D341Med (cell line): ENCODE data around the gene TIAL1.
"Not testable (repeated sequence)": the region's sequence is repeated elsewhere in the genome, so short reads cannot be mapped to it uniquely, and the experiment has no call there.

ENCODE experiments used
- DNase-seq: peaks from one replicate; pipeline ENCODE4 v3.0.0; 2012; ENCODE audit warnings: low spot score

Gene TIAL1

DNA sequence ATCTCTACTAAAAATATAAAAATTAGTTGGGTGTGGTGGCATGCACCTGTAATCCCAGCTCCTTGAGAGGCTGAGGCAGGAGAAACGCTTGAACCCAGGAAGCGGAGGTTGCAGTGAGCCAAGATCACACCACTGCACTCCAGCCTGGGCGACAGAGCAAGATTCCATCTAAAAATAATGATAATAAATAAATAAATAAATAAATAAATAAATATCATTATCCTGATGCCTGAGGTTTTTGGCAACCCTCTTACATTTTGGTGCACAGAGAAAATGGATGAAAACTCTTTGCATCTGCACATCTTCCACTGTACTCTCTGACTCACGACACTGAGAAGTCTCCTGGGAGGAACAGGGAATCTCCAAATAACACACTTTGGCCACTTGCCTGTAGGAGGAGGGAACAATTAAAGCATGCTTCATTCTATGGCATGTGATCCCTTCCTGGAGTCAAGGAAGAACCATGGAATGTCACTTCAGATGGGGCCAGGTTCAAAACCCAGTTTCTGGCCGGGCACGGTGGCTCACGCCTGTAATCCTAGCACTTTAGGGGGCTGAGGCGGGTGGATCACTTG is 68.0 kb downstream of the TIAL1 start:
- DNase-seq, result not testable (repeated sequence)

DNA sequence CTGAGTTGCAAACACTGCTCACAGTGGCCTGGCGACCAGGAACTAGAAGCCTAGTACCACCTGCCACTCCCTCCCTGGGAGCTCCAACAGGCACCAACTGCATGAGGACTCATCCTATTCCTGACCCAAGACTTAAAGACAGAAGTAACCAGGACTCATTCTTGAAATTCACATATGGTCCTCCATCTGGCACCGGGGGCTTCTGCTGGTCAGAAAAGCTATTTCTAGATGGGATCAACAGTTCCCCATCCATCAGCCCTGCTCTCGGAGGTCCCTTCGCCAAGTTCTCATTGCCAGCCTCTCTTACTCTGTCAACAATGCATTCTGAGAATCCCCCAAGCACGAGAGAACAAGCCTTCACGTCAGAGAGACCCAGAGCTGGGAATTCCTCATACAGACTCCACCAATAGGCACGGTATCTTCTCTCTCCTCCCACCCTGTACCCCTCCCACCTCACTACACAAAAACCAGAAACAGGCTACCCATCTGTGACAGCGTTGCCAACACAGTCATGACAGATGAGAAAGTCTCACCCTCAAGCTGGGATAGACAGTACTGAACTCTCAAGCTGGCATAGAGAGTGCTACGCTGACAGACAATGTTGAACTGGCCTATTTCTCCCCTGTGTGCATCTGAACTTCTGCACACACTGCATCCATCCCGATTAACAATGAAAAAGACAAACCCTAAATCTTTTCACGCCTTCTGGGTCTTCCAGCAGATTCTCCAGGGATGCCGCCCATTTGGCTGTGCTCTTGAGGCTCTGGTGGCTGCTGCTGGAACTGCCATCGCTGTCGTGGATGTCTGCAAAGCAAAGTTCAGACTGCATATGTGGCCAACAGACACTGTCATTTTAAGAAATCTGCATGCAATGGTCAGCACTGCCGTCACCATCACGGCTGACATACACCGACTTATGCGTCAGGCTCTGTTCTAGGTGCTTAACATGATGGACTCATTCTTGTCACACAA is 69.9 kb downstream of the TIAL1 start:
- DNase-seq, result no peak

DNA sequence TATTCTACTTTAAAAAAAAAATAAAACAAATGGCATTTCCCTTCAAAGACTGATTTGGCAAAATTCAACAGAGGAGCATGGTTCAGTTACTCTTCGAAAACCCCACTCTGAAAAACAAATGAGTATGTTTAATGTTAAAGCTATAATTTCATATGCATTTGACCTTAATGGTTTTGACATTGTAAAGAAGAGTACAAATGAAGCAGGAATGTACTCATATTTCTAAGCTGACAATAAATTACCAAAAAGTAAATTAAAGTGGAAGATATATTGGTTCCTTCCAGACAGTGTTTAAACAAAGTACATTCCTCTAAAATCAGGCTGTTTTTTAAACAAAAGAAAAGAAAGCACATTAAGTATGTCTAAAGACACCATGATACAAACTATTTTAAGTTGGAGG is 70.6 kb downstream of the TIAL1 start:
- no peak for DNase-seq

DNA sequence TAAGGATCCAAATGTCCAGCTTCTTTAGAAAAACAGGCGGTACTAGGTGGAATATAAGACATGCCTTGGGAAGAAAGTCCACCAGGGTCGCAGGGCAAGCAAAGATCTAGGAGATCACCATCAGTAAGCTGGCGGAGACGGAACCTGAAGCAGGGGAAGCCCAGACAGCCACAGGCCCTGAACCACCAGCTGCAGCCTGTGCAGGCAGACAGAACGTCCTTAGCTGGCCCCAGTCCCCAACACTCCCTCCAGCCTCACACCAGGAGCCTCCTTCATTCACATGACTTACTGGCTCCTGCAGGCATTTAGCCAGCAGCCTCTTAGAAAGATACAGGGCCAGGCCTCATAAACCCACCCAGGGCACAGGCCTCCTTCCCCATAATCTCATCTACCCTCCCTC is 71.6 kb downstream of the TIAL1 start:
- DNase-seq, result no peak

DNA sequence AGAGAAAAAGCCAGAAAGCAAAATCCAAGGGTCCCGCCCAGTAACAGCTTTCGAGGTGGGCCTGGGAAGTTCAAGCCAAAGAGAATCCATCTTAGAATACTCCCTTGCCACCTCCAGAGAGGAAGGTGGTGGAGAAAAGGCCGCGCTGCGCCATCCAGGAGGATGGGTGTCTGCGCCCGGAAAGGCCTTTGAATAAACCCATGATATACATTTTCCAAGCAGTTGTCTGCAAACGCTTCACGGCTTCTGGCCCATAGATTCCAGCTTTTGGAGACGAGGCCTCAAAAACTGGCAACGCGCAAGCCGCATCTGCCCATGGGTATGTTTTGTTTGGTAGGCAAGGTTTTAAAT is 72.1 kb downstream of the TIAL1 start:
- no peak for DNase-seq

DNA sequence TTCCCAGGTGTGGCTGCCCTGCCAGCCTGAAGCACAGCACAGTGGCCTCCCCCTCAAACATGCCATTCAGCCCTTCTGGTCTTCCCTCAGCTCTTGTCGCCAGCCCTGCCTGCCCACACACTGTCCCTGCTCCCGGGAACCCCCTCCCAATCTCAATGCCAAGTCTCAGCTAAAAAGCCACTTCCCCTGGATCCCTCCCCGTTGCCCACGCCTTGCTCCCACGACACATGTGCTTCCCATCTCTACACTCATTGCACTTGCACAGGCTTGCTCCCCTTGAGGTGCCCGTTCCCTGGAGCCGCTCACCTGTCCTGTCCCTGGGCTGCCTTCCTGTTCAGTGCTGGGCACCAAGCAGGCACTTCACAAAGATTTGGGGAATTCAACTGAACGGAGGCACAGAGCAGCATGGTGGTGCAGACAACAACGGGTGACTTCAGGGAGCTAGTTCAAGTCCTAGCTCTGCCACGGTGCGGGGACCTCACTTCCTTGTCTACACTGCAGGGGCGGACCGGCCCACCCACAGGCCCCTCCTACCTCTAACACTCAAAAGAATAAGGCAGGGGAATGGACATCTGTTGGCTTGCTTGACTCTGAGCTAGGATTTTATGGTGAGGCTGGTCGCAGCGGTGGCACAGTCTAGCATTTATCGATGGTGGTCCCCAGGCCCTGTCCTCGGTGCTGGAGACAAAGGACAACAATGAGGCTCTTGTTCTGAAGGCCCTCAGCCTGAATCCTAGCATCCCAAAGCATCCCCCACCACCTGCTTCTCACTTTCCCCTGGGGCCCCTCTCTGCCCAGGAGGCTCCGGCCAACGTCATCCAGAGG is 72.7 kb downstream of the TIAL1 start:
- no peak for DNase-seq
